Measurements from ENCODE around the gene SOX1.

SOX1 gene

DNA sequence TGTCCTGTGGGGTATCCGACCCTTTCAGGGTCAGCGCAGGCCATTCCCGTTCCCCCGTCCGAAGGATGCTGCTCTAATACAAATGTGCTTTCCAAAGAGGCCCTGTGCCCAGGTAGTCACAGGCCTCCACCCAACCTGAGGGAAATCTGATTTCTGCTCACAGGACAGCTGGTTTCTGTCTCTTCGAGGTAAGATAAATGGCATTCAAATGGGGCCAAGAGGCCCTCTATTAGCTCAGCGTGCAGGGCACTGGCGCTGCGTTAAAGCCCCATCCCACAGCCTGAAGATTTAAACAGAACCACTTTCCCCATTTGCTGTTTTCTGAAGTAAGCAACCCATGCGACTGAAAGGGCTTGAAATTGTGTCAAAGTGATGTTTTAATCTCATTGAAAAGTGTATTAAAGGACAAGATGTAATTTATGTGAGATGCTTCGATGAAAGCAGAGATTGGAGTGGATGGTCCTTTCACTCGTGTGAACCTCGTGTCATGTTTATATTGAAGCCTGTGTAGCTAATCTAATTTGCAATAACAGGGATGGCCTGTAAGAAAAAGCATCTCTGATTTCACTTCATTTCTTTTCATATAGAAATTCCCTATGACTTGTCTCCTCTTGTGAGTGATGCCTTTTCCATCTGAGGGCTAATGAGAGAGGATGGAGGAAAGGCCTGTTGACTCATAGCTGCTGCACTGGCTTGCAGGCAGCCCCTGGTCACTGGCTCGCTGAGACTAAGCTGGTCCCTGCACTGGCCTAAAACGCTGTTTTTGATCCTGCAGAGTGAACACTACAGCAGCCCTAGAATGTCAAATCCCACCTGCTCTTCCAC lies 7.3 kb upstream of the SOX1 start:
- no peak for DNase-seq (ENCODE audit: low spot score)

DNA sequence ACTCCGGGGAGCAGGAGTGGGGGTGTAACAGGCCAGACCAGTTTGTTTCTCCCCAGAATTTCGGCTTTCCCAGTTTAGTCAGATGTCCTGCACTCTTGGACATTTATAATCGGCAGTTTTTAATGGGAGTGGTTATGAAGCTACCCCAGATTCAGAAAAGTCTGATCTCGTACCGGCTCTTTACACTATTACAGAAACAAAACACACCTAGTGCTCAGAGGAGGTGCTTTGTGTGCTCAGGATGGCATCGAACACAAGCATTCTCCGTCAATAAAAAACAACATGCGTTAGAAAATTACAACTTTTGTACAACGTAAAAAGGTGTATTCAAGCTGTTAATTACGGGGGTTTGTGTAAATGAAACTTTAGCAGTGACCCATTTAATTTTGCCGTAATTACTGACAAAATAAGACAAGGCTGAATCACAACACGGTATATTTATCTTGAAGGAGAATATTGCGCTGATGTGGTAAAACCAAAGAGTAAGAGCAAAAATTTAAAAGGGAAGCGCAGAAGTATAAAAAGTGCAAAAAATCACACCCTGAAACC lies 6.6 kb upstream of the SOX1 start:
- no peak for DNase-seq (ENCODE audit: low spot score)

DNA sequence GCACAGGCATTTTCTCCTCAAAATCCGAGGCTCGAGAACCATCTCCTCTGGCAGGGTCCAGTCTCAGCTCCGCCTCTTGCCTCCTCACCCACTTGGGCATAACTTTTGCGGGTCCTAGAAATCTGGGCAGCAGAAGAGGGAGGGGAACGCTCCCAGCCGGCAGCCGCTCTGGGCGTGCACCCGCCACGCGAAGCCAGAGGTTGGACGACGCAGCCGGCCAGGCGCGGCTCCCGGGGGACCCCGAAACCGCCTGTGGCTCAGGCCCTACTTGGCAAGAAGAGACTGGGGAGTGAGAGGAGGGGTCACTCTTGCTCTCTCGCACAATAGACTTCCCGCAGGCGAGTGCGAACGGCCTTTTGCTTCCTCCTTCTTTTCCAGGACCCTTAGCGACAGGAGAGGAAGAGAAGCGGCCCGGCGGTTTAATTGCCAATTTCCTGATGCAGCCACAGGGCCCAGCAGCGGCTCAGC lies 6.0 kb upstream of the SOX1 start:
- DNase-seq (ENCODE audit: low spot score) = no peak

DNA sequence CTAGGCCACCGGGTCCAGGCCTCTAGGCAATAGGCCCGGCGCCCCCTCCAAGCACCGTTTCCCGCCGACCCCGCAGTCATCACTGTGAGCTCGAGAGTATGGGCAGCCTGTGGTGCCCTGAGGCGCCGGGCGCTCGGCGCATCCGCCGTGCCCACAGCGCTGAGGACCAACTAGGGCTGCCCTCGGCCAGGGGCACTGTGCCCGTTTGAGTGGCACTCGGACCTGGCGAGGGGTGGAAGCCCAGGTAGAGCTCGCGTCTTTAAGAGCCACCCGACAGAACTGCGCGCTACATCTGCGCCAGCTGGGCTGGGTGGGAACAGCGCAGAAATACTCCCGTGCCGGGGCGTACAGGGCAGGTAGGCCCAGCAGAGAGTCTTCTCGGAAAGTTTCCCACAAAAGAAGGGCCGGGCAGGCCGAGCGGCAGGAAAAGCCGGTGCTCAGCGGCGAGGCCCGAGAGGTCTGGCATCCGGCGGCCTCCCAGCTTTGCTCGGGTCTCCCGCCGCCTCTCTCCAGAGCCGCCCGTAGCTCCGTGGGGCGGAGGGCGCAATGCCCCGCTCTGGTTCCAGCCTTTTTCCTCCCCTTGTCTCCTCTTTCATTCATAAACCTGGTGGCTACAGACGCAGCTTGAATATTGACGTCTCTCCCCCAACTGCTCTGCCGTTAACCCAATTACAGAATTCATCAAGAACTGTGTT lies 5.4 kb upstream of the SOX1 start:
- DNase-seq (ENCODE audit: low spot score) = no peak

DNA sequence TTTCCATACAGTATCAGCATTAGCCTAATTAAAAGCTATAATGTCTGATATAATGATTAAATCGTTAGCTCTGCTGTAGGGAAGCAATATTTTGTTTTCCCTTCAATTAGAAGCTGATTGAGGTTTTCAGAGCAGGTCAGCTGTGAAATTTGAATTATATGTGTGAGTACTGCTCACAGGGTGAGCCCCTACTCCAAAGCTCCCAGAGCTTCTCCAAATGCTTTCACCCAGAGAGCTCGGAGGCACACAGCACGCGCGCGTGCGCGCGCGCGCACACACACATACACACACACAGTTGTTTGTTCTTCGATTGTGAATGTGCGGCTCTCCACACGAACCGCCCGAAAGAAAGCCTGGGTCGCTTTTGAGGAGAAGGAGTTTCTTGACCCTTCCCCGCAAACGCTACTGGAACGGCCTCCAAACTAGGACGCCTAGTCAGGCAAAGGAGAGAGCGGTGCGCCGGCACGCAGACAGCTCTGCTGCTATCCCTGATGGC lies 4.8 kb upstream of the SOX1 start:
- DNase-seq (ENCODE audit: low spot score) = no peak

DNA sequence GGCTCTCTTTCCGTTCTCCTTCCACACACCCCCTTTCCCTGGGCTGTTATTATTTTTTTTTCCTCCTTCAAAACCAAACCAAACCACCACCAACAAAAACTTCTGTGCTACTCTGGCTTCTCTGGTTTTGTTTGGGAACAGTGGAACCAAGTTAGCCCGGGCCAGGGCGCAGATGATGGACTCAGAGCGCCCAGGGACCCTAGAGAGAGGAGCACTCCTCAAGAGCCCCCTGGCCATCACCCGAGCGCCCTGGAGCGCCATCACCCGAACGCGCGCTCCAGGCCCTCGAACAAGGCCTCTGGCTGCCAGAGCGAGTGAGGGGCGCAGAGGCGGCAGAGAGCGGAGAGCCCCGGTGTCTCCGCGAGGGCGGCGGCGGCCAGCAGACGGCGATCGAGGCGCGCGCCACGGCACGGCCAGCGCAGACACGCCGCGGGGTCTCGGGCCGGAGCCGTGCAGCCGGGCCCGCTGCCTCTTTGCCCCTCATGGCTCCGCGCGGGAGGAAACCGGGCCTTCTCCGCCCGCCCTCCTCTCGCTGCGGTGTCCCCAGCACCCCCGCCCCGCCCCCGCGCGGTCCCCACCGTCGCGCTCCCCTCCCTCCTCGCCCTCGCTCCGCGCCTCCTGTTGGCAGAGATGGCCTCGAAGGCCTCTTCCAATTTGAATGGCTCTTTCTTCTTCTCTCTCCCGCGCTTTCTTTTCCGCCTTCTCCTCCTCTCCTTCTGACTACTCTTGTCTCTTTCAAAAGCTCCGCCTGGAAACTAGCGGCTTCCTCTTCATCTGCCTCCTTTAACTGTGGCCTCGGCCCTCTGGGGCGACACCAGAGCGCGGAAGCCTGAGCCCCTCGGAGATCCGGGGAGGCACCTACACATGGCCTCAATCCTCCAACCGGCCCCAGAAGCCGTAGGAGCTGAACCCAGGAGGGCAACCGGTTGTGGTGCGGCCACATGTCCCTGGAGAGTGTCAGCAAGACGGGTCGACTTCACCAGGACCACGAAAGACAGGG lies 4.1 kb upstream of the SOX1 start:
- no peak for DNase-seq (ENCODE audit: low spot score)

DNA sequence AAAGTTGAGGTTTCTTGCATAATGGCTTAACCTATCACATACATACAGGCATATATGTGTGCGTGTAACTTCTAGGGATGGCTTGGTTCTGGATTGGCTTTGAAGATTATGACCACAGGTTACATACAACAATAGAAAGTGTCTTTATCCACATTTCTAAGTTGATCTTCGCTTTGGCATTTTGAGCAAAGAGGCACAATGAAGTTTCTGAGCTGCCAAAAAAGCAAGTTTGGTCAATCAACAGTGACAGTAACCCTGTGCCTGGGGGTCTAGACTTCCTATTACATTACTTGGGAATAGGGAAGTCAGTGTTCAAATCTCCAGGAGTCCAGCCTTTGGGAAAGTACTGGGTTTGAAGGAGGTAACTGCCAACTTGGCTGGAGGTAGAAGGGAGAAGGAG lies 3.1 kb upstream of the SOX1 start:
- no peak for DNase-seq (ENCODE audit: low spot score)

DNA sequence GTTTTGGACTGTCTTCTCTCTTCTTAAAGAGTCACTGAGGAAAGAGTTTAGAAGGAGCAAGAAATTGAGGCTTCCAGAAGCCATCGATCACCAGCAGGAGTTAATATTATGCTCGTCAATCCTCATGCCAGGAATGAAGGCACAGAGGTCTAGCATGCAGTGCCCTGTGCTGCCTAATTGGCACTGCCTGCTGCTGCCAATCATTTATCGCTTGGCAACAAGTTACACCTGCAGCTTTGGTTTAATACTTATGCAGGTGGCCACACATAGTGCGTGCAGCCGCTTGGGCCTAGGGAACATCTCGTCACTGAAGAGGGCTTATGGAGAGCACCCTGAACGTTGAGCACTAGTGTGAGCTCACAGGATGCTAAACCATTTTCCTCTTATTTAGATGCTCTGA lies 2.7 kb upstream of the SOX1 start:
- DNase-seq (ENCODE audit: low spot score) = no peak

DNA sequence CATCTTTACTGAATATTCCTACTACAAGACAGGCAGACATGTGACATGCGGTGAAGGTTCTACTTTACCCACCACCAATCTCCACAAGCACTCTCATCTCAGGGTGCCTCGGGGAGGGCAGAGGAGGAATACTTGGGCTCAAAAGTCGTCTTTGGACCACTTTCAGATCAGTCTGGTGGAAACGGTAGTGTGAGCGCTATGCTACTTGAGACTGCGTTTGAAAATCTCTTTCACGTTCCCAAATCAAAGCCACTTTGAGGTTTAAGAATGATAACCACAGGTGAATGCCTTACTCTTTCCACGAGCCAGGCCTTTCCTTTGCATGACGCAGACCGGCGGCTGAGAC lies 1.5 kb upstream of the SOX1 start:
- no peak for DNase-seq (ENCODE audit: low spot score)

DNA sequence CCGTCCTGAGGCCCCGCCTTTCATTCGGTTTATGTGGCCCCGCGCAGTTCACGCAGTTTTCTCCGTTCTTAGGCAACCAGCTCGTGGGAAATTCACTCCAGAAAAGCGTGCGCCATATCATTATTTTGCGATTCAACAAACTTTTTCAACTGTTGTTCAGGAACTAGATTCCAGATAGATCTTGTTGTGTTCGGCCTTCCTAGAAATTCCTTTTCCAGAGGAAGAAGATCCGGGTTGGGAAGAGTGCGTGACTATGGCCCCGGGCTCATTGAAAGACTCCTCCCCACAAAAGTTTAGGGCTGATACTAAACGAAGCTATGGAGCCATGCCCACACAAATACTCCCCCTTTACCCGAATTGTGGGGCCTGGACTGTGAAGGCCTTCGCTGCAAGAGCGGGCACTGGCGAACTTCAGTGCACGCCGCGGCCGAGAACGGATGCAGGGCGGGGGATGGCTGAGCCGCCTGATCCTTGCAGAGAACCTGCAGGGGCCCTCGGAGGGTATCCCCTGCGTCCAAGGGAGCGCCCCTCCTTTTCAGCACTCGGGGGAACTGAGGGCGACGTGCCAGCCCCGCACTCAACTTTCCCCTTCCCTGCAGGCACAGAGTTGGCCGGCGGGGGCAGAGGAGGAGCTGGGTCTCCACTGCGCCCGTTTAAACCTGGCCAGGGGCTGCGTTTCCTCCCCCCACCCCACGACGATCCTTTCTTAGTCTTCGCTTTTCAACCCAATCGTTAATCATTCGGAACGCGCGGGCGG lies 904 bp upstream of the SOX1 start:
- no peak for DNase-seq (ENCODE audit: low spot score)

DNA sequence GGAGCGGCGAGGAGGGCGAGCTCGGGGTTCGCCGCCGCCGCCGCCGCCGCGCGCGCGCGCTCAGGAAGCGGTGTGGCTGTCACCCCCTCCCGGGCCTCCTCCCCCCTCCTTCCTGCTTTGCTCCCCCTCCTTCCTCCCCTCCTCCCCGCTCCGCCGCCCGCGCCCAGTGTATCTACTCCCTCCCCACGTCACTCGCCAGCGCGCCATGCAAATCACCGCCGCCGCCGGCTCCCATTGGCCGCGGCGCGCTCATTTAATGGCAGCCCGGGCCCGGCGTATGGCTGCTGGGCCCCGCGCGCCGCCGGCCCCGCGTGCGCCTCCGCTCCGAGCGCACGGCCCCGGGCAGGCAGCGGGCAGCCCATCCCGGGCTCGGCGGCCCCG lies 335 bp upstream of the SOX1 start:
- DNase-seq (ENCODE audit: low spot score) = no peak

DNA sequence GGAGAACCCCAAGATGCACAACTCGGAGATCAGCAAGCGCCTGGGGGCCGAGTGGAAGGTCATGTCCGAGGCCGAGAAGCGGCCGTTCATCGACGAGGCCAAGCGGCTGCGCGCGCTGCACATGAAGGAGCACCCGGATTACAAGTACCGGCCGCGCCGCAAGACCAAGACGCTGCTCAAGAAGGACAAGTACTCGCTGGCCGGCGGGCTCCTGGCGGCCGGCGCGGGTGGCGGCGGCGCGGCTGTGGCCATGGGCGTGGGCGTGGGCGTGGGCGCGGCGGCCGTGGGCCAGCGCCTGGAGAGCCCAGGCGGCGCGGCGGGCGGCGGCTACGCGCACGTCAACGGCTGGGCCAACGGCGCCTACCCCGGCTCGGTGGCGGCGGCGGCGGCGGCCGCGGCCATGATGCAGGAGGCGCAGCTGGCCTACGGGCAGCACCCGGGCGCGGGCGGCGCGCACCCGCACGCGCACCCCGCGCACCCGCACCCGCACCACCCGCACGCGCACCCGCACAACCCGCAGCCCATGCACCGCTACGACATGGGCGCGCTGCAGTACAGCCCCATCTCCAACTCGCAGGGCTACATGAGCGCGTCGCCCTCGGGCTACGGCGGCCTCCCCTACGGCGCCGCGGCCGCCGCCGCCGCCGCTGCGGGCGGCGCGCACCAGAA lies 1.1 kb downstream of the SOX1 start:
- DNase-seq (ENCODE audit: low spot score) = no peak

DNA sequence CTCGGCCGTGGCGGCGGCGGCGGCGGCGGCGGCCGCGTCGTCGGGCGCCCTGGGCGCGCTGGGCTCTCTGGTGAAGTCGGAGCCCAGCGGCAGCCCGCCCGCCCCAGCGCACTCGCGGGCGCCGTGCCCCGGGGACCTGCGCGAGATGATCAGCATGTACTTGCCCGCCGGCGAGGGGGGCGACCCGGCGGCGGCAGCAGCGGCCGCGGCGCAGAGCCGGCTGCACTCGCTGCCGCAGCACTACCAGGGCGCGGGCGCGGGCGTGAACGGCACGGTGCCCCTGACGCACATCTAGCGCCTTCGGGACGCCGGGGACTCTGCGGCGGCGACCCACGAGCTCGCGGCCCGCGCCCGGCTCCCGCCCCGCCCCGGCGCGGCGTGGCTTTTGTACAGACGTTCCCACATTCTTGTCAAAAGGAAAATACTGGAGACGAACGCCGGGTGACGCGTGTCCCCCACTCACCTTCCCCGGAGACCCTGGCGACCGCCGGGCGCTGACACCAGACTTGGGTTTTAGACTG lies 1.7 kb downstream of the SOX1 start:
- no peak for DNase-seq (ENCODE audit: low spot score)

DNA sequence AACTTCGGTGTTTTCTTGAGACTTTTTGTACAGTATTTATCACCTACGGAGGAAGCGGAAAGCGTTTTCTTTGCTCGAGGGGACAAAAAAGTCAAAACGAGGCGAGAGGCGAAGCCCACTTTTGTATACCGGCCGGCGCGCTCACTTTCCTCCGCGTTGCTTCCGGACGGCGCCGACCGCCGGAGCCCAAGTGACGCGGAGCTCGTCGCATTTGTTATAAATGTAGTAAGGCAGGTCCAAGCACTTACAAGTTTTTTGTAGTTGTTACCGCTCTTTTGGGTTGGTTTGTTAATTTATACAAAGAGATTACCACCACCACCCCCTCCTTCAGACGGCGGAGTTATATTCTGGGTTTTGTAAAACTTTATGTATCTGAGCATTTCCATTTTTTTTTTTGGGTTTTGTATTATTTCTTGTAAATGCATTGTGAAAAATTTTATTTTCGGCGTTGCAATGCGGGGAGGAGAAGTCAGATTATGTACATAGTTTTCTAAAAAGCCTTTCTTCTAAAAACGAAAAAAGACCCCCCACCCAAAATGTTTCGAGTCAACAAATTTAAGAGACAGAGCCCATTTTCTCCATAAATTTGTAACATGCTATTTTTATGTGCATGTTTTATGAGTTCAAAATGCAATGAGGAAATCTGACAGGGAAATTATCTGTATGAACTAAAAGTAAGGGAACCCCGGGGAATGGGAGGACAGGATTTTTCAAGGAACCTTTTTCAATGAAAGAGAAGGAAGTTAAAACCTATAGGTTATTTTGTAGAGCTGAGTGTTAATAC lies 2.3 kb downstream of the SOX1 start:
- DNase-seq (ENCODE audit: low spot score) = no peak

DNA sequence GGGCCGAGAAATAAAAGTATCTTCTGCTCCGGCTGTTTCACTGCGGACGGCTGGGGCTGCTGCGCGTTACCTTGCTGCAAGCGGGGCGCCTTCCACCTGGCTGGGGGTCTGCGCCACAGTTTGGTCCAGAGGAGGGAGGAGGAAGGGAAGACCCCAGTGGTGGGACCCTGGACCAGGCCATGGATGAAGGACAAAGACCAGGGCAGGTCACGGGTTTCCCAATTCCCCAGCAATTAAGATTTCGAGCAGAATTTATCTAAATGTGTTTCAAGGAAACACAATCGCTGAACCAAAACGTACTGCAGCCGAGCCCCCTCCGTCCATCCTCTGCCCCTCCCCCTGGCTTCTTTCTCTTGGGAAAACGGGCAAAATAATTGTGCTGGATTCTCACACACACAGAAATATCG lies 2.9 kb downstream of the SOX1 start:
- no peak for DNase-seq (ENCODE audit: low spot score)

DNA sequence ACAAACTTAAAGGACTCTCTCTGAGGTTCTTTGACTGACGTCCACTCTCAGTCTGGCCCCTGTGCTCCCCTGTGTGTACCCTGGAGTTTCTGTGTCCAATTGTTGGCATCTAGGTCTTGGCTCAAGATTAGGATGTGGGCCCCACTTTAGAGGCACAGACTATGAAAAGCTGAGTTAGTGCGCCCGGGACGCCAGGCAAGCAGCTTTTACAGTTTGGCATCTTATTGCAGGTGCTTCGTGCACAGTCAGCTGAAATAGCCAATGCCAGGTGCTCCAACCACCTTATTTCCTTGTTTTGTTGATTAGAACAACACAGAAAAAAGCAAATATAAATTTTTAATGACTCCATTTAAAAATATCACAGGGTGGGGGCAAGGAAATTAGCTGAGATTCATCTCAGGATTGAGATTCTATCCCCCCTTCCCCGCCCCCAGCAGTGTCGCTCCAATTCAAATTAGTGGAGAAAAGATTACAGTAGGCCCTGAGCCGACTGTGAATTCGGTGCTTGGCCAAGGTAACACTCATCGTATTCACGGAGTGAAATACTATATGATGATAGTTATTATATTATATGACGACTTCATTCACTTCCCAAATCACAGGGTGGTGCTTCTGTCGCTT lies 4.3 kb downstream of the SOX1 start:
- DNase-seq (ENCODE audit: low spot score) = no peak

DNA sequence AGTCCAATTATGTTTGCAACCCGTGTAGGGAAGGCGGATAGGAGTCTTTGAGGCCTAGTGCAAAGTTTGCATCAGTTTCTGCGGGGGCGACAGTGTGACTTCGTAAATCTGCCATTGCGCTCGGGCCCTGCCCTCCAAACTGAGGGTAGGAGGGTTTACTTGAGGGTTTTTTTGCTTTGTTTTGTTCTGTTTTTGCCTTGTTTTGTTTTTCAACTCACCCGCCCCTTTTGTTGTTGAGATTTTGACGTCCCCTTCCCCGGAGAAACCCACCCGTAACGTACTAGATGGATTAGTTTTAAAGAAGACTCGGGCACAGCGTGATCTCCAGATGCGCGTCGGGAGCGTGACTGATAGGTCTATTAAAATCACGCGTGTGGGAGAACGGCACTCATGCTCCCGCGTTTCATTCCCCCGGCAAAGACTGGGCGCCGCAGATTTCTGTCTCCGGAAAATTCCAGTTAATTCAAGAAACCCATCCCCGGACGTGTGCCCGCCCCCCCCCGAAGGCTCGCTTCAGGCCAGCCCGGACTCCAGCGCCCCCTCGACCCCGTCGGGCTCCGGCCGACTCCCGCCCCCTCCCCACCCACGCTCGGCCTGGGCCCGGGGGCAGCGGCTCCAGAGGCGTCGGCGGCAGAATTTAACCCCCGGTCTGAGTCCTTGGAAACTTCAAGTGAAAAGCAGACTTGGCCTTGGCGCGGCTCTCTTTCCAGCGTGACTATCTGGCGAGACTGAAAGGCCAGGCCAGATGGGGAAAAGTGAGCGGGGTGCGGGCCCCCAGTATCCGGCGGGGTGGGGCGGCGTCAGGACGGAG lies 5.0 kb downstream of the SOX1 start:
- no peak for DNase-seq (ENCODE audit: low spot score)

DNA sequence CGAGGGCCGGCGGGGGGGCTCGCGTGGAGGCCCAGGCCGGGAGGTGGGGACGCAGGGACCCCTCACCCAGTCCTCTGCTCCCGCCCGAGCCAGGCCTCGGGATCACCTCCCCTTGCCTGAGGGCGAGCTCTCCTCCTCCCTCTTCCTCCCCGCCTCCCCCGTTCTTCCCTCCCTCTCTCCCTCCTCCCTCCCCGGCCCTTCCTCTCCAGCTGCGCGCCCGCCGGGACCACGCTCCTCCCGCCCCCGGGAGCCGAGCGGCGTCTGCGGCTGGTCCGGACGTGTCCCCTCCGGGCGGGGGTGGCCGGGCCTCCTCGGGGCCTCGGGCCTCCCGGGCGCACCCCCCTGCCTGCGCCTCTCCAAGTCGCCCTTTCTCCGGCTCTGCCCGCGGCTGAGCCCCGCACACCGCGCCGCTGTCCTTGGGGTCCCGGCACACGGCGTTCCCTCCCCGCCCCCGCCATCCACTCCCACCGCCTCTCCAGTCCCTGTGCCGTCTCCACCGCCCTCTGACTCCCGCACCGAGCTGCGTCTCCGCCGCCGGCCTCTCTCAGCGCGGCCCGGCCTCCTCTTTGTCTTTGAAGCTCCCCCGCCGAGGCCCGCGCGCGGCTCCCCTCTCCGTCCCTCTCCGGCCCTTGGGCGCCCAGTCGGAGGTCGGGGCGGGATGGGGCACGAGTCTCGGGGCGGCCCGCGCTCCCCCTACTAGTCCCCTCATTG lies 5.7 kb downstream of the SOX1 start:
- no peak for DNase-seq (ENCODE audit: low spot score)

Data from GM03348 (cell line).